ENCODE measurements around the gene EPB41L3. TPM values are rescaled to one million over a fixed set of nuclear protein-coding genes. Genes with fewer than 3 reads are reported as not detected.

EPB41L3 gene
- total RNA-seq, 1 experiment from 2014 or later: 16.1 TPM

DNA sequence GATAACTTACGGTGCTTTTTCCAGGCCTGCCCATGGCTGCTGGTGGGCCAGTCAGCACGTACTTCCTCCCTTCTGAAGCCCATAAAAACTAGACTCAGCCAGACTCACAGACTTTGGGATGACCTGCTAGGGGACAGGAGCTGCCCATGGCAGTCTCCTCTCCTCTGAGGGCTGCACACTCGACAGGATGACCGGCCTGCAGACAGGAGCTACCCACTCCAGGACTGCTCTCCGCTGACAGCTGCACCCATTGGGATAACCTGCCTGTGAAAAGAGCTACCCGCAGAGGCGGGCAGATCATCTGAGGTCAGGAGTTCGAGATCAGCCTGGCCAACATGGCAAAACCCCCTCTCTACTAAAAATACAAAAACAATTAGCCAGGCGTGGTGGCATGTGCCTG is 75.4 kb downstream of the EPB41L3 start:
- Histone ChIP-seq H2BK12ac (ENCODE audit: insufficient read length, low read depth, low read length) (no peak overlapping the region), H3K27ac (ENCODE audit: insufficient read length, low read depth, low read length) (no peak overlapping the region), H4K91ac (ENCODE audit: insufficient read length, low read depth, low read length) (no peak overlapping the region), H2BK20ac (ENCODE audit: low read depth, low read length, poor library complexity, severe bottlenecking) (no peak overlapping the region), H3K18ac (ENCODE audit: insufficient read length, low read depth, low read length) (no peak overlapping the region), H4K20me1 (ENCODE audit: control insufficient read depth, insufficient read depth, insufficient read length) (no peaks in the 10 kb centered on the region), H3T11ph (ENCODE audit: low read length) (no peak overlapping the region), H2BK120ac (ENCODE audit: low read depth, low read length, poor library complexity, severe bottlenecking) (no peak overlapping the region), H4K5ac (ENCODE audit: insufficient read length, low read depth, low read length) (no peak overlapping the region), H3K27me3 (ENCODE audit: insufficient read depth, low read length) (no peaks in the 10 kb centered on the region), H3K79me2 (ENCODE audit: insufficient read depth, low read length) (no peaks in the 10 kb centered on the region), H3K23me2 (ENCODE audit: insufficient read length, low read depth, low read length, poor library complexity, severe bottlenecking) (no peaks in the 10 kb centered on the region), H3K14ac (ENCODE audit: insufficient read depth, low read length) (no peak overlapping the region), H3K79me1 (ENCODE audit: insufficient read depth, low read depth, low read length, poor library complexity, severe bottlenecking) (no peaks in the 10 kb centered on the region), H2AFZ (ENCODE audit: low read length) (no peak overlapping the region), H2AK5ac (ENCODE audit: insufficient read length, low read length) (no peak overlapping the region), H3K56ac (ENCODE audit: insufficient read length, low read depth, low read length) (no peak overlapping the region), H4K8ac (replicated peaks; ENCODE audit: insufficient read length, low read depth, low read length) (no peak overlapping the region), H3K4ac (ENCODE audit: low read depth, low read length) (no peak overlapping the region), H2BK5ac (ENCODE audit: insufficient read length, low read length) (no peak overlapping the region), H3K9ac (ENCODE audit: extremely low read depth, insufficient read length, low read length) (no peak overlapping the region), H3K23ac (ENCODE audit: insufficient read length, low read depth, low read length) (no peak overlapping the region), H3K9me3 (ENCODE audit: control insufficient read depth, low read depth, low read length) (no peaks in the 10 kb centered on the region), H3K4me1 (ENCODE audit: insufficient read depth, low read length) (no peaks in the 10 kb centered on the region), H3K4me2 (ENCODE audit: insufficient read depth, insufficient read length, low read length) (no peak overlapping the region), H2BK15ac (ENCODE audit: low read depth, low read length) (no peak overlapping the region)
- no peaks in the 10 kb centered on the region for H3K27me3 Mint-ChIP-seq (ENCODE audit: low read depth)
- H3K27ac Mint-ChIP-seq: no peak overlapping the region; a peak in 1 of 7 replicates
- peaks cover 0 to 6% of the 10 kb centered on the region in 2 experiments; a peak in 2 of 4 replicates for H3K4me1 Mint-ChIP-seq
- TF ChIP-seq, protein P1, sequence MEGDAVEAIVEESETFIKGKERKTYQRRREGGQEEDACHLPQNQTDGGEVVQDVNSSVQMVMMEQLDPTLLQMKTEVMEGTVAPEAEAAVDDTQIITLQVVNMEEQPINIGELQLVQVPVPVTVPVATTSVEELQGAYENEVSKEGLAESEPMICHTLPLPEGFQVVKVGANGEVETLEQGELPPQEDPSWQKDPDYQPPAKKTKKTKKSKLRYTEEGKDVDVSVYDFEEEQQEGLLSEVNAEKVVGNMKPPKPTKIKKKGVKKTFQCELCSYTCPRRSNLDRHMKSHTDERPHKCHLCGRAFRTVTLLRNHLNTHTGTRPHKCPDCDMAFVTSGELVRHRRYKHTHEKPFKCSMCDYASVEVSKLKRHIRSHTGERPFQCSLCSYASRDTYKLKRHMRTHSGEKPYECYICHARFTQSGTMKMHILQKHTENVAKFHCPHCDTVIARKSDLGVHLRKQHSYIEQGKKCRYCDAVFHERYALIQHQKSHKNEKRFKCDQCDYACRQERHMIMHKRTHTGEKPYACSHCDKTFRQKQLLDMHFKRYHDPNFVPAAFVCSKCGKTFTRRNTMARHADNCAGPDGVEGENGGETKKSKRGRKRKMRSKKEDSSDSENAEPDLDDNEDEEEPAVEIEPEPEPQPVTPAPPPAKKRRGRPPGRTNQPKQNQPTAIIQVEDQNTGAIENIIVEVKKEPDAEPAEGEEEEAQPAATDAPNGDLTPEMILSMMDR (conservative IDR thresholded peaks at IDR 0.05): no peak
- no peaks in the 10 kb centered on the region for H3K9me3 Mint-ChIP-seq
- no peak for DNase-seq
- no peaks in the 10 kb centered on the region for H3K36me3 Mint-ChIP-seq (ENCODE audit: insufficient read depth in 1 of 3, low read depth in 3 of 3)
- no CpG with 5 or more reads among the region's 9 CpGs for WGBS (ENCODE audit: extremely low coverage, insufficient read length, low lambda C conversion rate)
- H3K4me3 Mint-ChIP-seq: no peak overlapping the region

Data from H9 (cell line).